Limb (tissue), 2 donors: ENCODE measurements around the gene ANO8.
"Not testable (repeated sequence)": the region's sequence is repeated elsewhere in the genome, so short reads cannot be mapped to it uniquely, and the experiment has no call there.

ENCODE experiments used
- DNase-seq, 2 donors: peaks; one replicate each; pipeline ENCODE4 v3.0.0-alpha.2; 2016; ENCODE audit errors: extremely low spot score in 2 of 2

ANO8 gene

DNA sequence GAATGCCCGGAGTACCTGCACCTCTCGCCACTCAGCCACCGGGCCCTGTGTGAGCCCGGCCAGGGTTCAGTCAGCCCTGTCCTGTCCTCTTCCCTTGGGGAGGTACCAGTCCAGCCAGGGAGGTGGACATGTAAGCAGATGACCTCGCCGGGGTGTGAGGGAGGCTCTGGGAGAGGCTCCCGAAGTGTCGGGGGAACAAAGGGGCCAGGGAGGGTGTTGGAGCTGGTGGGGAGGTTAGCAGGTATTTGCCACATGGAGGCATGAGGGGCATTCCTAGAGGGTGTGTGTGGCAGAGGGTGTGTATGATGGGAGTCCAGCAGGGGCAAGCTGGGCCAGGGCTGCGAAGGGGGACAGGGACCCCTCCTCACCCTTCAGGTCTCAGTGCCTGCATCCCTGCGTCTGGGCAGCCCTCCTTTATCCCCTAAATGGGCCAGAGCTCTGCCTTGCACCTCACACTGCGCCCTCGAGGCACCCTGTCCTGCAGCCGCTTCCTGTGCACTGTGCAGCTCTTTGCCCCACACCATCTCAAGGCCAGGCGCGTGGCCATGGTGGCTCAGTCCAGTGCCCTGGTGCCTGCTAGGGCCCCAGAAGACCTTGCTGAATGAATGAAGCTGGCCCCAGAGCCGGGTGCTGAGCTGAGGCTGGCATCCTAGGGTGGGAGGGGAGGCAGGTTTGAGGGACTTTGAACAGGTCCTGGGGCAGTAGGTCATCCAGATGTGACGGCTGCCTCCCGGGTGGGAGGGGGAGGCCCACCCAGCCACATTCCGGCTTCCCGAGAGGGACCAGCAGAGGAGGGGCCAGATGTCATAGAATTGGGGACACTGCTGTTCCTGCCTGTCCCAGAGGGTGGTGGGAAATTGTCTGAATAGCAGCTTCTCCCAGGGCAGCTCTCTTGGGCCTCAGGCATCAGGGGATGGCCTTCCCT is 22.2 kb downstream of the ANO8 start:
- no peak for DNase-seq

DNA sequence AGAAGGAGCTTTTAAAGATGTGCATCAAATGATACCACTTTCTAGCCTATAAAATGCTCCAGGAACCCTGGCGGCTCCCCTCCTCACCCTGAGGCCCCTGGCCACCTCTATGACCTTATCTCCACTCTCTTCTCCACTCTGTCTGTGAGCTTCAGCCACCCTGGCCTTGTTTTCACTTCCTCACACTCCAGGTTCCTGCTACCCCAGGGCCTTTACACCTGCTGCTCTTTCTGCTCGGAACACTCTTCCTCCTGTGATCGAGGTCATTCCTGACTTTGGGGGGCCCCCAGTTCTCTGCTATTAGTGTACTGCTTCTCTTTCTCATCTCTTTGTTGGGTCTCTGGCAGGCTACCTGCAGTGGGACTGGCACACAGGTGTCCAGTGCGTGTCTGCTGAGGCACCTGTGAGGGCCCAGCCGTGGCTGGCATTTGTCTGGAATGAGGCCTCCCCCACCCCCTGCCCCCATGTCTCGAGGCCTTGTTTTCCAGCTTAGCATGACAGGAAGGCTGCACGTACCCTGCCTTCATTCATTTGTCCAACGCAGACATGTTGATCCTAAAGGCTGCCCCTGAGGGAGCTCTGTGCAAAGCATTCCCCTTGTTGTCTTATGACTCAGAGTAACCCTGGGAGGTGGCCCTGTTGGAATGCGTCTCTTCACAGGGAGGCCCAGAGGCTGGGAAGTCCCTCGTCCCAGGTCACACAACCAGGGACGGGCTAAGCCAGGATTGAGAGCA is 23.0 kb downstream of the ANO8 start:
- DNase-seq = no peak

DNA sequence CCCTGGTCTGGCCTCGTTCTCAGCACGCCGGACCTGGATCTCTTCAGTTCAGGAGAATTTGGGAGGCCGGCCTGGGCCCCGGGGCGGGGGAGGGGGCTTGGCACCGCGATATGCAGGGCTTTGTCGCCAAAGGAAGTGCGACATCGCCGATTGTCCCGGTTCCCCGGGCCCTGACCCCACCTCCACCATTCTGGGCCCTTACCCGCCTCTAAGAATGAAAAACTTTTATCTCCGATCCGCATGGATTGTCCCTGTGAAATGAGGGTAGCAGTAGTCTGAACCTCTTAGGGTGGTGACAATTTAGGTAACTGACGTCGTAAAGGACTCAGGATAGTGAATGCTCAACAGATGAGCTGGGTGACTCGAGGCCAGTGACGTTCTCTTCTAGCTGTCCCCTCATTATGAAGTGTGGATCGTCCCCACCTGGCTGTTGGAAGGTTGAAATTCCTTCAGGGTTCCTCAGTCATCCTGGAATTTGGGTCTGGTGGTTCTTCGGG is 24.6 kb downstream of the ANO8 start:
- no peak for DNase-seq

DNA sequence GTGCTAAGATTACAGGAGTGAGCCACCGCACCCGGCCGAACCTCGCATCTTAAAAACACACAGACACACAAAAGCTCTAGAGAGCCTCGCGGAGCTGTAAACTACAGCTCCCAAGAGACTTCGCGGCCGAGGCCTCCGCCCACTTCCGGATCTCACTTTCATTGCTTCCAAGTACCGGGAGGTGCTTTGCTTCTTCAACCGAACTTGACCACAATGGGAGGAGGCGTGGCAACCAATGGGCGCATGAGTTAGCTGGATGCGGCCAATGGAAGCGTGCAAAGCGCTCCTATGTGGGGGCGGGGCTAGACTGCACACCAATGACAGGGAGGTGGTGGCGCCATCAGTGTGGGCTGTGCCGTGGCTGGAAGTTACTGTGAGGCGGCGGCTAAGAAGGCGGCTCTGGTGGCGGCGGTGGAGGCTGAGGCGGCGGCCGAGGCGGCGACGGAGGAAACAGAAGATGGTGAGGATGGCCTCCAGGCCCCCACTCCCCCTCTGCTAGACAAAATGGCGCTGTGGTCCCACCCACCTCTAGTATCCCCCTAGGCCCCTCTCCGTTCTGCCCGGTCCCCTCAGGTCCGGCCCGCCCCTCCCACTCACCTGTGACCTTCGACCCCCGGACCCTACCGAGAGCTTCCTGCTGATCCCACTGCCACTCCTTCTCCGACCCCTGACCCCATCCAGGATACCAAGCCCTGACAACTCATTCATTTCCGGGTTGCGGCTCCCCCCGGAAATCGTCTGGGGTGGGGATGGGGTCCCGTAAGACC is 25.3 kb downstream of the ANO8 start, which contains the start of gene DDA1:
DDA1 (plus strand) TSS at position 366 of the 767 bp plus-strand sequence; CDS start at position 458, 92 bp downstream.
- DNase-seq = peak; percentile 97 to 100

DNA sequence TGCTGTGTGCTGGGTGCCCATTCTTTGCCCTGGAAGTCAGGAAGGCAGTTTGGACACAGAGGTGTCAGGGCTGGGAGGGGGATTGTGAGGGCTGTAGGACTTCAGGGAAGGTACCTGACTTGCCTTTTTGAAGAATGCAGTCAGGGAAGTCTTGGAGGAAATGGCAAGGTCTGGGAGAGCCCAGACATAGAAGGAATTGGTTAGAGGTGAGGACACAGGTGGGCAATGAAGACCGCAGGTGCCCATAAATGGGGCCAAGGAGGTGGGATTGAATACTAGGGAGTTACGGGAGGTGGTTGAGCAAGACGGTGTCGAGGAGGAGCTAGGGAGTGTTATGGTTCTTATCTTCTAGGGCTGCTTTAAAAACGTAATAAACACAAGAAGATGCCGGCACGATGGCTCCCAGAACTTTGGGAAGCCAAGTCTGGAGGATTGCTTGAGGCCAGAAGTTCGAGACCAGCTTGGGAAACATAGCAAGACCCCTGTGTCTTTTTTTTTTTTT is 26.7 kb downstream of the ANO8 start:
- no peak for DNase-seq

DNA sequence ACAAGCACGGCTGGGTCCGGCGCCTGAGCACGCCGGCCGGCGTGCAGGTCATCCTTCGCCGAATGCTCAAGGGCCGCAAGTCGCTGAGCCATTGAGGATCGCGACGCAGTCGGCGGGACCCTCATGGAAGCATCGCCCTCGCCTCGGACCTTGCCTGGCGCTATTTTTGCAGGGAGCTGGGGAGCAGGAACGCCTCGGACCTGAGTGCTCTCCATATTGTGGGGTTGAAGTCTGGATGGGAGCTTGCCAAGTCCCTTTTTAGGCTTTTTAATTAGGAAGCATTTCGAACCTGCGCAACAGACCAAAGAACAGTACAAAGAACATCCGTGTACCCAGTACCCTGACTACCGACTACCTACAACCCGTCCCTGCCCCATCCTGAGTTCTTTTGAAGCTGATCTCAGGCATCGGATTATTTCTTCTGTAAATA is 28.4 kb downstream of the ANO8 start:
- no peak for DNase-seq

DNA sequence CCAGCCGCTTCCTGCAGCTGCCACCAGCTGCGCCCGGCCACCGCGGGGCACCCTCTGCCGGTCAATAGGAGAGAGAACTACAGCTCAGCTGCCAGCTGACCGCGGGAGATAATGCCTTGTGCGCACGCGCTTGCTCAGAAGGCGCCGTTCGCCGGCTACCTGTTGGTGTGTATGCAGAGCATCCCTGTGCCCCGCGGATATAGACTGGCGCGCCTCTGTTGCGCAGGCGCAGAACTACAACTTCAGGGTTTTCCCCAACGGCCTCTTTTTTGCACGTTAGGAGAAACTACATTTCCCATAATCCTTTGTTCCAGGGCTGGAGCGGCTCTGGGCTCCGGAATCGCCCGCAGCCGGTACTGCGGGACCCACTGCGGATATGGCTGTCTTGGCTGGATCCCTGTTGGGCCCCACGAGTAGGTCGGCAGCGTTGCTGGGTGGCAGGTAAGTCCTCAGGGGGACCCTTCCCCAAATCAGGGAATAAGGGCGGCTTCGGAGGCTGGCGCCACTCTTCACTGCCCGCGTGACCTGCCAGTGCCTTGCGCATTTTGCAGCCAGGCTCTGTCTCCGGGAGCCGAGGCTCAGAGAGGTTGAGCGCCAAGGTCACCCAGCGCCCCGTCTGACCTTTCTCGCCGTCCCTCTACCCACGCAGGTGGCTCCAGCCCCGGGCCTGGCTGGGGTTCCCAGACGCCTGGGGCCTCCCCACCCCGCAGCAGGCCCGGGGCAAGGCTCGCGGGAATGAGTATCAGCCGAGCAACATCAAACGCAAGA is 29.0 kb downstream of the ANO8 start, which contains the start of gene MRPL34:
MRPL34 (plus strand) TSS at position 356 of the 768 bp plus-strand sequence; CDS start at position 377, 21 bp downstream.
- peak; percentile 95 to 98 for DNase-seq

DNA sequence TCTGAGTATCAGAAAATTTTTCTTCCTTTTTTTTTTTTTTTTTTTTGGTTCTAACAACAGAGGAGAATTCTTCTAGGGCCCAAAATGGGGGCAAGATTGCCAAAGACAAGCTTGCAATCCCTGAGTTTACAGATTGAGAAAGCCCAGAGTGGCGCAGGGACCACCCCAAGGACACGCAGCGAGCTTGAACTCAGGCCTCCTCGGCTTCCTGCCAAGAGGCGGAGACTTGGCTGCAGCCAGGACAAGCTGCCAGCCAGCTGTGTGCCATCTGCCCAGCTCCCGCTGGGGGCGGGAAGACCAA is 29.5 kb downstream of the ANO8 start:
- no peak for DNase-seq

DNA sequence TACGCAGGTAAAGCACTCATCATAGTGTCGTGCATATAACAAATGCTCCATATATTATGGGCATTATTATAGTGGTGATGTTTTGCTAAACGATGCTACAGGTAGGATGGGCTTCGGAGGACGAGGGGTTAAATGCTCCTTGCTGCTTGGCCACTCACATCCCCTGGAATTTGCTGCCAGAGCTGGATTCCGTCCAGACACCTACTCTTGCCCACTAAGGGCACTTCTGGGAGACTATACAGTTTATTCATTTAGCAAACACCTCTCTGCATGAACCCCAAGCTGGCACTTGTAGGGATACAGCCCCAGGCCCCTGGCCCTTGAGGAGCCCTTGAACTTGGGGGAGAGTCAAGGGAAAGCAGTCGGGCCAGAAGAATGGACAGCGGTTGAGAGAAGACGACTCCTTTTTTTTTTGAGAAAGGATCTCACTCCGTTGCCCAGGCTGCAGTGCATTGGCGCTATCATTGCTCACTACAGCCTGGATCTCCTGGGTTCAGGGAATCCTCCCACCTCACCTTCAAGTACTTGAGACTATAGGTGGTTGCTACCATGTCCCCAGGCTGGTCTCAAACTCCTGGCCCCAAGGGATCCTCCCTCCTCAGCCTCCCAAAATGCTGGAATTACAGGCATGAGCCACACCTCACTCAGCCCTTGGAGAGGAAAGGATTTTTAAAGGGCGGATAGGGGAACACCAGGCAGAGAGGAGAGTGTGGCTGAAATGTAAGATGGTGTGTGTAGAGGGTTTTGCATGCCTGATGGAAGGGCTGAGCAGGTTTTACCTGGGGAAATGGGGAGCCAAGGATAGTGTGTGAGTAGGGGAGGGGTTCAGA is 30.1 kb downstream of the ANO8 start:
- no peak for DNase-seq

DNA sequence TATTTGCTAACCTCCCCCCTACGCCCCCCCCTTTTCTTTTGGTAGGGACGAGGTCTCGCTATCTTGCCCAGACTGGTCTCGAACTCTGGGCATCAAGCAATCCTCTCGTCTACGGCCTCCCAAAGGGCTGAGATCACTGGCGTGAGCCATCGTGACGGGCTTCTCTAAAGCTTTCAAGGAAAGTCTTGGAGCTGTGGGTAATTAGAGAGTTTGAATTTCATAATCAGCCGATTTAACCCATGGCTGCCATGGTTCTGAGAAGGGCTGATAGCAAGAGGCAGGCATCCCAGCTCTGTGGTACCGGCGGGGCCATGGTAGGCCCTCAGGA is 30.8 kb downstream of the ANO8 start:
- DNase-seq = no peak

DNA sequence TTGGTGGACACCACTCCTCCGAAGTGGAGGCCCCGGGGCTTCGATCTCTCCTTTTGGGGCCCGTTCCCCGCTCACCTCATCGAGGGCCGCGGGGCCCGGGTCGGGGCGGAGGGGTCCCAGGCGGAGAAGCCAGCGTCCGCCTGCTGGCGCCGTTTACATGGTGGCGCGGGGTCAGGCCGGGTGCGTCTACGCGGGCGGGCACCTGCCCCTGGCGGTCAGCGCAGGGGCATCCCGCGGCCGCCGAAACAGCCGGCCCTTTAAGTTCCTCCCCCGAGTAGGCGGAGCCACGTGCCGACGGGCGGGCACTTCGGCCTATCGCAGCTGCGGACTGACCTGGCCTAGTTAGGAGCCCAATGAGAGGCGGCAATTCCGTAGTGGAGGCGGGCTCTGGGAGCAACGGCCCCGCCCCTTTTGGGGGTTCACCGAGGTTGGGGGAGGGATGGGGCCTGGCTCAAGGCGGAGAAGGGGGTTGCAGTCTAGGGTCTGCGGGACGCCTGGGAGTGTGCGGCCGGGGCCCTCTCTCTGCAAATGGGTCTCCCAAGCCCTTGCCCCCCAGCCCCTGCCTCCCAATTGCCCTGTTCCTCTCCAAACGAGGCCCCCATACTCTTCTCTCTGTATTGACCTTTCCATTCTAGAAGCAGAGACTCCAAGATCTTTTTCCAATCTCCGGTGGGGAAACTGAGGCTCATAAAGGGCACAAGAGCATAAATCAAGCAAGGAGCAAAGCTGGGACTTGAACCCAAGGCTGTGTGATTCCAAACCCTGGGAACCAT is 31.3 kb downstream of the ANO8 start, which contains the start of gene ABHD8:
ABHD8 (minus strand) TSS at position 259 of the 773 bp plus-strand sequence. CDS start 1,809 bp downstream, outside the sequence.
- DNase-seq = peak; percentile 95 to 97

DNA sequence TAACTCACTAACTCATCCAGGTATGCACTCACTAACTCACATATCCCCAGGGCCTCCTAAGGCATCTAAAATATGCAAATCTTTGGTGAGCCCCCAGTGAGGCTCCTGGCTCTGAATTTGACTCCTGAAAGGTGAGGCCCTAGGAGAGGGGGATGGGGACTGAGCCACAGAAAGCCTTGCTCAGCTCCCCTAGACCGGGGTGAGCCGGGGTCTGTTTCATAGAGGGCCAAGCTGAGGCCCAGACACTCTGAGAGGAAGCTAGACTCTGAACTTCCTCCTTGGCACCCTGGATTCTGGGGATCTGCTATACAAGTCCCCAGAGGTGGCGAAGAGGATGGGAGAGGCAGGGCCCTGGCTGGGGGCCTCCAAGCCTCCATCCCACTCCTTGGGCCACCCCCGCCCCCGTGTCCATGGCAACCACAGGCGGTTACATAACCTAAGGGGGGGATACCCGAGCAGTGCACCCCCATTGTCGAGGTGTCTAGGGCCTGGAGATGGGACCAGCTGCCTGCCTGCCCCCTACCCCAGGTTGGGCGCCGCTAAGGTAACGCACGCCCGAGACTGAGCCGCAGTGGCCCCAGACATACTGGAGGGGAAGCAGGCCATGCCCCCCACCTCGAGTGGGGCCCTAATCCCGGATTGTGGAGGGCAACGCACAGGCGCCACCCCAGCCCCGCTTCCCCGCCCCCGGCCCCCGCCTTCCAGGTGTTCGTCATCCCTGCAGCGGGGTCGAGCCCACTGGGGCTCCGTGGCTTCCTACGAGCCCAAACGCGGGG is 32.1 kb downstream of the ANO8 start:
- DNase-seq = peak in 1 of 2 donors; percentile 61

DNA sequence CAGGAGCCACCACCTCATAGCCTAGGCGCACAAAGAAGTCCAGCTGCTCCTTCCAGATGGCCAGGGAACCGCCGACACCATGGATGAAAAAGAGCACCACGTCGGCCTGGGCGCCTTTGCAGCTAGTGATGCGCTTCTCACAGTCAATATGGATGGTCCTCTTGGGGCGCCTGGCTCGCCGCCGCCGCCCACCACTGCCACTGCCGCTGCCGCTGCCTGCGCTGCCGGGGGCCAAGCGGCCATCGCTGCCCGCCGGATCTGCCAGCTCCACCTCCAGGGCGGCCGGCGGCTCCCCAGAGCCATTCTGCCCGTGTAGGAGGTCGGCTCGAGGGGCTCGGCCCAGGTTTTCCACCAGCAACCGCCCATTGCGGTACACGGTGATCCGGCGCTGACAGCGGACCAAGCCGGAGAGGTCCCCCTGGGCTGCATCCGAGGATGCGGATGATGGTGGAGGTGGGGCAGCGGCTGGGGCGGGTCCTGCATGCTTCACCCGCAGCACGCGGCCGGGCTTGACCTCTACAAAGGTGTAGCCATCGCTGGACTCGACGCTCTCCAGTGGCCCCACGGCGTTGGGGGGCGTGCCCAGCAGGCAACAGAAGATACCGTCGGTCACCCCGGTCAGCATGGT is 33.5 kb downstream of the ANO8 start:
- DNase-seq = no peak

DNA sequence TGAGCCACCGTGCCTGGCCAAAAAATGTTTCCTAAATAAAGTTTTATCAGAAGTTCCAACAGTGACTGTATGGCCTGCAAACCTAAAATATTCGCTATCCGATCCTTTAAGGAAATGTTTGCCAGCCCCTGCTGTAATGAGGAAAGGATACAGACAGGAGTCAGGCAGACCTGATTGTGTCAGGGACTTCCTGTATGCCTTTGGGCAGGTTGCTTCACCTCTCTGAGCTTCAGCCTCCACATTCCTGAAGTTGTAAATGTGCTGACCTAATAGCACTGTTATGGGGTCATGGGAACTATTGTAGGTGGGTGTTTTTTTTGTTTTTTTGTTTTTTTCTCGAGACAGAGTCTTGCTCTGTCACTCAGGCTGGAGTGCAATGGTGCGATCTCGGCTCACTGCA is 37.7 kb downstream of the ANO8 start:
- no peak for DNase-seq

DNA sequence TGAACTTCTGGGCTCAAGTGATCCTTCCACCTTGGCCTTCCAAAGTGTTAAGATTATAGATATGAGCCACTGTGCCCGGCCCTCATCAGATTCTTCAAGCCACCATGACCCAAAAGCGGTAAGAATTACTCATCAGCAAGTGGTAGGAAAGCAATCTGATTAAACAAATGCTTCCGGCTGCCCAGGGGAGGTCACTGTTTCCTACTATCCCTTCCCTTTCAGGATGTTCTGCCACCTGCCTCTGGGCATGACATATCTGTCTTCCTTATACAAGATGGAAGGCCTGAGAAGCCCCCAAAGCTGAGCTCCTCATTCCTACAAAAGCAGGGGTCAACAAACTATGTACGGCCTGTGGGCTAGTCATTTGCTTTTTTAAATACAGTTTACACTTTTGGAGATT is 38.4 kb downstream of the ANO8 start:
- no peak for DNase-seq

DNA sequence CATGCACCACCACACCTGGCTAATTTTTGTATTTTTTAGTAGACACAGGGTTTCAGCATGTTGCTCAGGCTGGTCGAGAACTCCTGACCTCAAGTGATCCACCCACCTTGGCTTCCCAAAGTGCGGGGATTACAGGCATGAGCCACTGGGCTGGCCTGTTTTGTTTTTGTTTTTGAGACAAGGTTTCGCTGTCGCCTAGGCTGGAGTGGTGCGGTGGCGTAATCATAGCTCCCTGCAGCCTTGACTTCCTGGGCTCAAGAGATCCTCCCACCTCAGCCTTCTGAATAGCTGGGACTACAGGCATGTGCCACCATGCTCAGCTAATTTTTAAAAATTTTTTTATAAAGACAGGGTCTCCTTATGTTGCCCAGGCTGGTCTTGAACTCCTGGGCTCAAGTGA is 39.1 kb downstream of the ANO8 start:
- DNase-seq = not testable (repeated sequence)

DNA sequence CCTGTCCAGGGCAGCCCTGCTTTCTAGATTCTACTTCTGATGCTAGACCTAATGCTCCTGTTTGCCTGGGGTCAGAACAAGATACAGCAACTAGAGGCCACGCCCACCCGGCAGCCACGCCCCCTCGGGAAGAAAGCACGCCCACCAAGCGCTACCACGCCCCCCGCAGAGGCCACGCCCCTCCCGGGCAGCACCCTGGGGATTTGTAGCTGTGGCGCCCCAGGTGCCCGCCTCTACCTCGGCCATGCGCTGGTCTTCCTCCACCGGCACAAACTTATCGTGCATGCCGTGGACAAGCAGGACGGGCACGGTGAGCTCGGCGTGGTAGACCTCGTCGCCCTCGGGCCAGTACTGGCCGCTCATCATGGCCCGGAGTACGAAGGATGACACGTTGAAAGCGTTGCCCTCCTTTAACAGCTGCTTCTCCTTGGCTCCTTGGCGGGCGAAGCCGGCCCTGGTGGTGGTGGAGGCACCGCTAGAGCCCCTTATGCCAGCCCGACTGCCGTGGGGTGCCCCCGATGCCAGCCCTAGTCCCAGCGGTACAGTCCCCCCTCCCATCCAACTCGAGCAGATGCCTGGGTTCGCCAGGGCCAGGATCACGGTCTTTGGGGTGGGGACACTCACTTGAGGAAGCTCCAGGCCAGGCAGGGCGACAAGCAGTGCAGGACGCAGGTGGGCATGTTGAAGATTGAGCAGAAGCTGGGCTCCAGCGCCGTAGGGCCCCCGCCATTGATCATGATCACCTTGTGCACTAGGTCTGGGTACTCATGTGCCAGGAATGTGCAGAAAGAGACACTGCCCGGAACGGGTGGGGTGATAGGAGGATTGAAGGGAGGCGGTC is 40.4 kb downstream of the ANO8 start:
- peak in 1 of 2 donors; percentile 62 for DNase-seq
